Endothelial cell of umbilical vein (primary cell): ENCODE results near the gene GMPPB. TPM values are rescaled to one million over a fixed set of nuclear protein-coding genes. Genes with fewer than 3 reads are reported as not detected.

Experiments
- BruUV-seq: library from RNA; stranded (reverse); fragments of 400-500 nt; replicated peaks from 2 replicates; lab custom pipeline; 2021; lab: Mats Ljungman, UMichigan
- CTCF ChIA-PET: fragments of 300-600, 350-600 bp; sonication (Branson Sonifier 250); formaldehyde crosslinking; loops from one replicate; lab custom pipeline; 2021; ENCODE audit warnings: antibody characterized with exemption, inconsistent platforms; lab: Charles Lee
- POLR2A ChIA-PET: fragments of 300-600, 350-600 bp; sonication (Branson Sonifier 250); formaldehyde crosslinking; loops from one replicate; lab custom pipeline; 2021; ENCODE audit warnings: antibody characterized with exemption, inconsistent platforms; lab: Charles Lee
- DNase-seq: peaks from one replicate; pipeline ENCODE4 v3.0.0-alpha.2; 2011; ENCODE audit warnings: low read depth, low spot score
- FAIRE-seq: peaks from 2 replicates; lab custom pipeline; 2011; peaks lifted over from hg19 to GRCh38; lab: Jason Lieb, UNC
- H2AFZ ChIP-seq: 2 replicates; pipeline ENCODE4 v1.6.0; 2012; ENCODE audit warnings: low read depth, low read length, control low read depth, inconsistent platforms
- H3K27ac ChIP-seq: 2 replicates; pipeline ENCODE4 v1.5.1; 2011; ENCODE audit warnings: low read depth, mild to moderate bottlenecking, control low read depth, low read length, moderate library complexity; ENCODE audit not compliant: insufficient read depth
- H3K27me3 ChIP-seq, 2 experiments: 2 replicates each; pipeline versions ENCODE4 v1.6.0 to v1.6.1; 2011; ENCODE audit warnings: low read length in 2 of 2, mixed read lengths in 1 of 2; ENCODE audit not compliant: control insufficient read depth in 2 of 2, insufficient read depth in 2 of 2
- H3K36me3 ChIP-seq, 2 experiments: 2 replicates in 1 of 2; 3 replicates in 1 of 2; pipeline ENCODE4 v1.5.1; 2011; ENCODE audit warnings: low read length in 2 of 2, mild to moderate bottlenecking in 1 of 2, moderate library complexity in 1 of 2; ENCODE audit not compliant: control insufficient read depth in 2 of 2, insufficient read depth in 2 of 2; ENCODE audit errors: extremely low read depth in 1 of 2
- H3K4me1 ChIP-seq: 3 replicates; pipeline ENCODE4 v1.5.1; 2011; ENCODE audit warnings: mild to moderate bottlenecking, low read length; ENCODE audit not compliant: control insufficient read depth, insufficient read depth; ENCODE audit errors: extremely low read depth
- H3K4me2 ChIP-seq: 2 replicates; pipeline ENCODE4 v1.6.1; 2011; ENCODE audit warnings: low read length, control low read depth, mixed read lengths; ENCODE audit not compliant: insufficient read depth
- H3K4me3 ChIP-seq, 3 experiments: fragments of 200-600 bp in 1 of 3; sonication (generic), shearing (Covaris generic) in 1 of 3; replicated peaks in 1 of 3; 2 replicates each; pipeline ENCODE4 v1.5.1; 2011 to 2016; ENCODE audit warnings: control low read depth in 3 of 3, low read length in 3 of 3, mild to moderate bottlenecking in 2 of 3, inconsistent platforms in 1 of 3, low read depth in 1 of 3, moderate library complexity in 1 of 3; ENCODE audit not compliant: insufficient read depth in 1 of 3
- H3K79me2 ChIP-seq: 2 replicates; pipeline ENCODE4 v1.6.0; 2012; ENCODE audit warnings: low read length, inconsistent platforms; ENCODE audit not compliant: control insufficient read depth, insufficient read depth
- H3K9ac ChIP-seq: replicated peaks from 2 replicates; pipeline ENCODE3; 2011; ENCODE audit warnings: low read length, control low read depth; ENCODE audit not compliant: insufficient read depth; ENCODE audit errors: extremely low read depth
- H3K9me1 ChIP-seq: replicated peaks from 3 replicates; pipeline ENCODE4 v1.6.0; 2011; ENCODE audit warnings: mild to moderate bottlenecking, low read length; ENCODE audit not compliant: control insufficient read depth, insufficient read depth; ENCODE audit errors: extremely low read depth
- H3K9me3 ChIP-seq: replicated peaks from 2 replicates; pipeline ENCODE4 v1.5.1; 2012; ENCODE audit warnings: low read length, inconsistent platforms; ENCODE audit not compliant: control insufficient read depth, insufficient read depth
- H4K20me1 ChIP-seq: replicated peaks from 2 replicates; pipeline ENCODE3; 2011; ENCODE audit warnings: mild to moderate bottlenecking, low read length; ENCODE audit not compliant: control insufficient read depth, insufficient read depth; ENCODE audit errors: extremely low read depth
- FOS ChIP-seq: IDR thresholded peaks from 2 replicates; pipeline ENCODE4 v1.6.1; 2011; ENCODE audit warnings: mild to moderate bottlenecking, low read length, moderate library complexity, borderline replicate concordance; ENCODE audit not compliant: insufficient read depth
- MYC ChIP-seq: IDR thresholded peaks from one replicate; pipeline ENCODE4 v1.6.1; 2011; ENCODE audit warnings: mild to moderate bottlenecking, low read depth, low read length
- dilution Hi-C: fragments of 300-500 bp; cut with MboI; formaldehyde crosslinking; loops from one replicate; pipeline ENCODE4 v1.15.0; 2019; ENCODE audit warnings: low sequenced_read_pairs; ENCODE audit not compliant: extremely low pct_ligation_motif_present
- intact Hi-C: fragments of 100-400 bp; cut with micrococcal nuclease; formaldehyde crosslinking; loops from one replicate; pipeline ENCODE4 v1.10.0; 2022
- polyA plus RNA-seq, 4 experiments: library from polyadenylated mRNA; depleted of rRNA in 3 of 4; stranded (reverse) in 3 of 4; unstranded in 1 of 4; fragments of >200 nt; gene quantifications; 2 replicates each; pipeline versions ENCODE4 v1.2.1 to v1.2.3, GENCODE V29; 2011 to 2012; ENCODE audit warnings: missing spikeins in 1 of 4
- total RNA-seq: library from RNA; stranded (reverse); gene quantifications from 2 replicates; pipeline ENCODE4 v1.2.3, GENCODE V29; 2021
- TF ChIP-seq, protein P1 (sequence below), 2 donors: IDR thresholded peaks; 1 replicate in 1 of 2; 2 replicates in 1 of 2; pipeline ENCODE4 v1.5.1; 2011; ENCODE audit warnings: low read length in 2 of 2, mild to moderate bottlenecking in 2 of 2, moderate library complexity in 2 of 2, control low read depth in 1 of 2, inconsistent platforms in 1 of 2, low read depth in 1 of 2; ENCODE audit not compliant: insufficient read depth in 1 of 2; ENCODE audit errors: extremely low read depth in 1 of 2
- TF ChIP-seq, protein P2 (sequence below): IDR thresholded peaks from 2 replicates; pipeline ENCODE4 v1.6.1; 2011; ENCODE audit not compliant: insufficient read depth, insufficient read length

The GMPPB gene
- total and polyA plus RNA-seq, 2 donors (not counting 3 experiments of a cell fraction or from before 2014, with no cell fraction given): 52.5 to 62.0 TPM

DNA sequence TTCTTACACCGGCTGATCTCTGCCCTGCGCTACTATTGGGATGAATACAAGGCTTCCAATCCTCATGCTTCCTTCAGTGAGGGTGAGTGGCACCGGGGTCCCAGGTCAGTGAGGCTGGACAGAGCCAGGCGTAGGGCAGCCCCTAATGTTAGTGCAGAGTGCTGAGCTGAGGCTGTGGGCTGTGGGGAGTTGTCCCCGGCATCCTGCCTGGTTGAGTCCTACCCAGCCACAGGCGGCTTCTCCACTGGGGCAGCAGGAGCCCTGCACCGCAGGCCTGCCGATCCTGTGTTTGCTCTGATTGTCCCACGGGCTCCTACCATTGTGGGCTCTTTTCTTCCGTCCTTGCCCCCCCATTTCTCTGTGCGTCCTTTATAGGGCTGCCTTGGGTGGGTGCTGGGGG is 21.1 kb downstream of the GMPPB start:
- no peak overlapping the region for H3K27ac ChIP-seq
- no TSS peak for BruUV-seq

More for the DNA sequence above, 21.1 kb downstream of the GMPPB start:
- FAIRE-seq: no peak
- no peak for DNase-seq
- Histone ChIP-seq H3K27me3 (no peaks in the 10 kb centered on the region), H3K9me3 (no peaks in the 10 kb centered on the region), H3K79me2 (no peaks in the 10 kb centered on the region), H3K4me3 (no peak overlapping the region), H3K9me1 (no peaks in the 10 kb centered on the region), H2AFZ (no peak overlapping the region), H3K36me3 (peaks cover 0 to 30% of the 10 kb centered on the region in 2 experiments), H3K4me1 (peaks cover 5% of the 10 kb centered on the region), H3K4me2 (no peak overlapping the region), H4K20me1 (no peaks in the 10 kb centered on the region), H3K9ac (no peak overlapping the region)
- dilution Hi-C loops (no loop called here), intact Hi-C loops (loop anchor here (1.0 to 5.0 kb wide), 3 partner anchors 100 to 204 kb away; partner anchors contain the start of gene INKA1)
- POLR2A ChIA-PET: no interaction called here
- TF ChIP-seq, protein P1, sequence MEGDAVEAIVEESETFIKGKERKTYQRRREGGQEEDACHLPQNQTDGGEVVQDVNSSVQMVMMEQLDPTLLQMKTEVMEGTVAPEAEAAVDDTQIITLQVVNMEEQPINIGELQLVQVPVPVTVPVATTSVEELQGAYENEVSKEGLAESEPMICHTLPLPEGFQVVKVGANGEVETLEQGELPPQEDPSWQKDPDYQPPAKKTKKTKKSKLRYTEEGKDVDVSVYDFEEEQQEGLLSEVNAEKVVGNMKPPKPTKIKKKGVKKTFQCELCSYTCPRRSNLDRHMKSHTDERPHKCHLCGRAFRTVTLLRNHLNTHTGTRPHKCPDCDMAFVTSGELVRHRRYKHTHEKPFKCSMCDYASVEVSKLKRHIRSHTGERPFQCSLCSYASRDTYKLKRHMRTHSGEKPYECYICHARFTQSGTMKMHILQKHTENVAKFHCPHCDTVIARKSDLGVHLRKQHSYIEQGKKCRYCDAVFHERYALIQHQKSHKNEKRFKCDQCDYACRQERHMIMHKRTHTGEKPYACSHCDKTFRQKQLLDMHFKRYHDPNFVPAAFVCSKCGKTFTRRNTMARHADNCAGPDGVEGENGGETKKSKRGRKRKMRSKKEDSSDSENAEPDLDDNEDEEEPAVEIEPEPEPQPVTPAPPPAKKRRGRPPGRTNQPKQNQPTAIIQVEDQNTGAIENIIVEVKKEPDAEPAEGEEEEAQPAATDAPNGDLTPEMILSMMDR (IDR thresholded peaks at IDR 0.05; ENCODE audit: extremely low read depth in 1 of 2, insufficient read depth in 1 of 2, low read depth in 1 of 2, low read length in 2 of 2): no peak
- TF ChIP-seq FOS (no peak), MYC (no peak)
- TF ChIP-seq, protein P2, sequence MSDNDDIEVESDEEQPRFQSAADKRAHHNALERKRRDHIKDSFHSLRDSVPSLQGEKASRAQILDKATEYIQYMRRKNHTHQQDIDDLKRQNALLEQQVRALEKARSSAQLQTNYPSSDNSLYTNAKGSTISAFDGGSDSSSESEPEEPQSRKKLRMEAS: no peak
- CTCF ChIA-PET: interaction anchor here (0.7 to 3.8 kb wide), 8 partner anchors 10 to 399 kb away, joined by 3 to 27 read pairs (median 4); no protein-coding TSS in a partner anchor
